NT2/D1 (cell line): ENCODE data around the gene HSP90AB1.

Experiments
- DNase-seq: peaks from one replicate; pipeline ENCODE4 v3.0.0-alpha.2; 2011; ENCODE audit warnings: low read depth, low spot score
- H3K27me3 ChIP-seq: 2 replicates; pipeline ENCODE4 v1.6.0; 2011; ENCODE audit warnings: mild to moderate bottlenecking; ENCODE audit not compliant: insufficient read length, insufficient read depth
- H3K36me3 ChIP-seq: 2 replicates; pipeline ENCODE4 v1.6.1; 2011; ENCODE audit warnings: mild to moderate bottlenecking, low read length, mixed read lengths; ENCODE audit not compliant: insufficient read depth, insufficient read length
- H3K4me1 ChIP-seq: 2 replicates; pipeline ENCODE4 v1.5.1; 2011; ENCODE audit not compliant: insufficient read depth, insufficient read length
- H3K4me3 ChIP-seq: 2 replicates; pipeline ENCODE4 v1.5.1; 2011; ENCODE audit warnings: low read depth; ENCODE audit not compliant: insufficient read length
- H3K9ac ChIP-seq: 2 replicates; pipeline ENCODE4 v1.6.0; 2011; ENCODE audit warnings: low read depth; ENCODE audit not compliant: insufficient read length
- H3K9me3 ChIP-seq: 2 replicates; pipeline ENCODE4 v1.5.1; 2011; ENCODE audit warnings: mild to moderate bottlenecking, low read length; ENCODE audit not compliant: insufficient read depth
- SUZ12 ChIP-seq: IDR thresholded peaks from 2 replicates; pipeline ENCODE4 v1.6.1; 2011; ENCODE audit not compliant: insufficient read length, insufficient read depth; ENCODE audit errors: extremely low read depth
- YY1 ChIP-seq: IDR thresholded peaks from 2 replicates; pipeline ENCODE4 v1.6.1; 2011; ENCODE audit not compliant: insufficient read length, insufficient read depth
- ZNF274 ChIP-seq: IDR thresholded peaks from 2 replicates; pipeline ENCODE4 v1.6.1; 2011; ENCODE audit warnings: mild to moderate bottlenecking, low read depth, low read length

HSP90AB1 gene

DNA sequence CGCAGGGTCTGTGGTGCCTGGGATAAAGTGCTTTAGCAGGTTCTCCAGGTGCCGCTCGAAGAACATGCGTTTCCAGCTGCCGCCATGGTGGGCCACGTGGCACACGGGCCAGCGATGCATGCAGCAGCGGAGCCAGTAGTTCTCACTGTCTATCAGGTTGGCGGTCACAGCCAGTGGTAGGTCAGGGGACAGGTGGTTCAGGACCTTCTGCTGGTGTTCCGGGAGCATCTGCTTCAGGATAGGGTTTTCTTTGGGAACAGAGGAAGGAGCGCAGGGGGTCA lies 39.3 kb downstream of the HSP90AB1 start:
- H3K4me1 ChIP-seq: no peaks in the 10 kb centered on the region
- H3K36me3 ChIP-seq: no peaks in the 10 kb centered on the region
- DNase-seq: no peak
- H3K27me3 ChIP-seq: peaks cover 9% of the 10 kb centered on the region
- no peak overlapping the region for H3K4me3 ChIP-seq
- TF ChIP-seq SUZ12 (no peak), ZNF274 (no peak), YY1 (no peak)
- H3K9me3 ChIP-seq: no peaks in the 10 kb centered on the region
- no peak overlapping the region for H3K9ac ChIP-seq

DNA sequence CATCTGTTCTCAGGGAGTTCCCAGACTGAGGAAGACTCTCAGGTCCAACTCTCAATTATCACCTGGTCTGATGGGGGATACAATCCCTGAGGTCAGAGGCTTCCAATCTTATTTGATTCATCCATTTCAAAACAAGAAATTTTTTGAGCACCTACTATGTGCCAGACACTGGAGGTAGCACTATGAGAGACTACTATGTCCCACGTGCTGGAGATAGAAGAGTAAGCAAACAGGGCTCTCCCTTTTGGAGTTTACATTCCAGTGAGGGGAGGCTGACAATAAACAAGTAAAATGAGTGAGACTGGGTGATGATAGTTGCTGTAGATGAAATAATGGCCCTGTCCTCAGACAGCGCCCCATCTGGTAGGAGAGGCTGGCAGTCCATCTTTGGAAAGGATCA lies 39.8 kb downstream of the HSP90AB1 start:
- TF ChIP-seq SUZ12: no peak
- TF ChIP-seq YY1: no peak
- TF ChIP-seq ZNF274: no peak

DNA sequence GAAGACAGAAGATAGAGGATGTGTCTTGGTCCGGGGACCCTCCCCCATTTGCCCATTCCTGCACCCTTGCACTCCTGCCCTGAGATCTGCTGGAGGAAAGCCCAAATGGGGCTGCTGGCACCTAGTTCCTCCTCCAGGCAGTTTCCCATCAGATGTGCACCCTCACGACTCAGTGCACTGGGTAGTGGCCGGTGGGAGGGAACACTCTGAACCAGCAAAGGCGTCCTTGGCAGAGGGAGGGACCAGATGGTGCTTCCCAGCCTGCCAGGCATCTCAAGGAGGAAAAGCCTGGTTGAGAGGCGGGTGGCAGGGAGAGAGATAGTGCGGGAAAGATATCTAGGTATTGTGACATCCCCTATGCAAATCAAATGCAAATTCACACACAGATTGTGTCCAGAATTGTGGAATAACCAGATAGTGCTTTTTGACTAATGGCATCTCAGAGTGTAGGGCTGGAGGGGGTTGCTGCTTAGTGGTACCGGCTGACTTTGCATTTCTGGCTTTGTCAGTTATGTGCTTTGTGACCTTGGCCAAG lies 42.9 kb downstream of the HSP90AB1 start:
- TF ChIP-seq SUZ12 (no peak), YY1 (no peak), ZNF274 (no peak)
- no peak overlapping the region for H3K4me3 ChIP-seq
- no peaks in the 10 kb centered on the region for H3K4me1 ChIP-seq

More for the DNA sequence above, 39.8 kb downstream of the HSP90AB1 start:
- H3K9ac ChIP-seq: no peak overlapping the region
- no peaks in the 10 kb centered on the region for H3K4me1 ChIP-seq
- H3K27me3 ChIP-seq: peaks cover 9% of the 10 kb centered on the region
- H3K36me3 ChIP-seq: no peaks in the 10 kb centered on the region
- H3K4me3 ChIP-seq: no peak overlapping the region
- H3K9me3 ChIP-seq: no peaks in the 10 kb centered on the region
- DNase-seq: no peak

DNA sequence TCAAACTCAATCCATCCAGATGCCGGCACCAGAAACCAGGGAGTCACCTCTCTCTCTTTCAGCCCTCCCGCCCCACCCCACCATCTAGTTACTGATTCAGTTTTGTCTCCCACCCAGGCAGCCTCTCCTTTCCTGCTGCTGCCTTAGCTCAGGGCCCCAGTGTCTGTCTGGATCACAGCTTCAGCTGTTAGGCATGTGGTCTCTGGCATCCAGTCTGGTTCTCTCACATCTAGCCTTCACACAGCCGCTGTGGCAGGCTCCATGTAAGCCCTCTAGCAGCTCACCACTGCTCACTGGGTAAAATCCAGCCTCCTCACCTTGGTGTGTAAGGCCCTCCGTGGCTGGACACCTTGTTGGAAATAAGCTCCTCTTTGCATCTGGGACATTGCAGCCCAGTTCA lies 44.9 kb downstream of the HSP90AB1 start:
- no peak overlapping the region for H3K9ac ChIP-seq
- no peaks in the 10 kb centered on the region for H3K36me3 ChIP-seq
- no peaks in the 10 kb centered on the region for H3K9me3 ChIP-seq
- no peak overlapping the region for H3K4me3 ChIP-seq
- H3K27me3 ChIP-seq: peaks cover 9% of the 10 kb centered on the region
- no peak for DNase-seq
- TF ChIP-seq SUZ12: no peak
- TF ChIP-seq ZNF274: no peak
- TF ChIP-seq YY1: no peak
- H3K4me1 ChIP-seq: no peaks in the 10 kb centered on the region

More for the DNA sequence above, 42.9 kb downstream of the HSP90AB1 start:
- Histone ChIP-seq H3K9me3 (no peaks in the 10 kb centered on the region), H3K27me3 (peaks cover under 1% of the 10 kb centered on the region), H3K9ac (no peak overlapping the region), H3K36me3 (no peaks in the 10 kb centered on the region)
- DNase-seq: no peak

DNA sequence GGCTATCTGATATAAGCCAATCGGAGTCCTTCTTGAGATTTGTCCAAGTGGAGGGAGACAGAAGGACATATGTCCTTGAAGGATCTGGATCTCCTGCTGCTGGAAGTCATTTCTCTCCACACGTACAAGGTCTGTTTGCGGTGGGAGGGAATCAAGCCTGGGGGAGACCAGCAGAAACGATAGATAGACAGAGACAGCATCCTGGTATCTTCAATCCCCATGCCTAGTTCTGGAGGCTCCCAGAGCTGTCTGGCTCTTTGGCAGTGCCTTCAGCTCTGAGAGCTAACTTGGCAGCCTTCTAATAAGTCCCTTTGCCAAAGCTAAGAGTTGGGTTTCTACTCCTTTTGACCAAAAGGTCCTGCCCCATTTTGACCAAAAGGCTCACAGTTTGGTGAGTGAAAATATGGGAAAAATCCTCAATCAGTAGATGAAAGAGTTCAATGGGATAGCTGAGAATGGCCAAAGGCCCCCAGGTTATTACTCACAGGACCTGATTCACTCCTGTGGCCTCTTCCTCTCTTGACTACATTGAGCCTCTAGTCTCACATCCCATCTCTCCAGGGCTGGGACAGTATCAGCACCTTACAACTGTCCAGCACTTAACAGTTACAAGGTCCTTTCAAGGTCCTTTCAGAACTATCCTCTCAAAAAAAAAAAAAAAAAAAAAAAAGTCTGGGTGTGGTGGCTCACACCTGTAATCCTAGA lies 45.9 kb downstream of the HSP90AB1 start:
- no peak overlapping the region for H3K4me3 ChIP-seq
- no peaks in the 10 kb centered on the region for H3K9me3 ChIP-seq
- TF ChIP-seq ZNF274 (no peak), SUZ12 (no peak), YY1 (no peak)
- no peaks in the 10 kb centered on the region for H3K36me3 ChIP-seq
- no peaks in the 10 kb centered on the region for H3K4me1 ChIP-seq
- H3K27me3 ChIP-seq: peaks cover 9% of the 10 kb centered on the region
- DNase-seq: no peak
- H3K9ac ChIP-seq: no peak overlapping the region

DNA sequence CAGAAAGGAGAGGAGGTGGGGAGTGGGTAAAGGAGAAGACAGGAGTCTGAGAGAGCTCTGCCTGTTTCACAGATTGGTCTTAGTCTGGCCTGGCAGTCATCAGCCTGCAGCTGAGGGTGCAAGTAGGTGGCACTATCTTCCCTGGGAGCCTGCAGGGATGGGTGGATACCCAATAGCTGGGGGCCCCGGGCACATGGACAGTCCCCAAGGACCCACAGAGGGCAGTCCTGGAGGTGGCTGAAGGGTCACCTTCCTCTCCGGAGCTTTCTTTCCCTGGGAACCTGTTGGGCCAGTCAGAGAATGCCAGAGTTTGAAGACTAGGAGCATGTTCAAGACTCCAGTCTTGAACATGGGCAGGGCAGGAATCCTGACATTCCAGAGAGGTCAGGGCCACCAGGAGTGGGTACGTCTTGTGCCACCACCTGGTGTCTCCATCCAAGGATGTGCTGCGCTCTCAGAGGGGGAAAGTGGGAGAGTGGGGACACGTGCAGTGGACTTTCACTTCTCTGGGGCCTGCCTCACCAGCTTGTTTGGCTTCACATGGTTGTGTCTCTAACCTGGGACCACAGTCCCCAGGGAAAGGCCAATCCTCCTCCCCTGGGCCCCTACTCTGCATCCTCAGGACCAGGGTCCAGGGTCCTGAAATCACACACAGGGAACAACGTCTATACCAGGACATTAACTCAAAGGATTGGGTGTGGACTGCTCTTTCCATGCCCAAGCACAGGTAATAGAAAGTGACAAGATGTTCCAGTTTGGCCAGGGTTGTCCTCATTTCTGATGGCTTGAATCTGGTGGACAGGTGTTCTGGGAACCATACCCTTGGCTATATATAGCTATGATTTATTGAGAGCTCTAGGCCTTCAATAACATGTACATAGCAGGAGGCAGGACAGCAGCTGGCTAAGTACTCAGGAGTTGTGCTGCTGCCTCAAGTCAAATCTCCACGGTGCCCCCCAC lies 48.2 kb downstream of the HSP90AB1 start:
- no peaks in the 10 kb centered on the region for H3K9me3 ChIP-seq
- no peak for TF ChIP-seq SUZ12
- no peak for TF ChIP-seq ZNF274
- TF ChIP-seq YY1: no peak
- H3K27me3 ChIP-seq: peaks cover 9% of the 10 kb centered on the region
- no peak overlapping the region for H3K4me3 ChIP-seq
- H3K36me3 ChIP-seq: peaks cover 7% of the 10 kb centered on the region
- H3K4me1 ChIP-seq: no peaks in the 10 kb centered on the region
- DNase-seq: no peak
- no peak overlapping the region for H3K9ac ChIP-seq
